Stimulated activated CD4-positive, alpha-beta T cell treated with anti-CD3 and anti-CD28 coated beads, Interleukin-1b, Interleukin-23, amount 100 ng/mL, for 1 hour (primary cell): ENCODE results near the gene AP1B1.

Source experiments
- DNase-seq, 2 donors: peaks; one replicate each; pipeline ENCODE4 v3.0.0-alpha.2; 2020; ENCODE audit warnings: low read depth in 2 of 2

AP1B1 gene

GRCh38 chr22:29300807-29301601, 87.4 kb downstream of the AP1B1 start:
- no peak for DNase-seq

GRCh38 chr22:29300467-29300806, 87.9 kb downstream of the AP1B1 start:
- DNase-seq, result no peak

- DNase-seq, result no peak
These were observed 89.1 kb downstream of the AP1B1 start for GRCh38 chr22:29299136-29299900.

DNA sequence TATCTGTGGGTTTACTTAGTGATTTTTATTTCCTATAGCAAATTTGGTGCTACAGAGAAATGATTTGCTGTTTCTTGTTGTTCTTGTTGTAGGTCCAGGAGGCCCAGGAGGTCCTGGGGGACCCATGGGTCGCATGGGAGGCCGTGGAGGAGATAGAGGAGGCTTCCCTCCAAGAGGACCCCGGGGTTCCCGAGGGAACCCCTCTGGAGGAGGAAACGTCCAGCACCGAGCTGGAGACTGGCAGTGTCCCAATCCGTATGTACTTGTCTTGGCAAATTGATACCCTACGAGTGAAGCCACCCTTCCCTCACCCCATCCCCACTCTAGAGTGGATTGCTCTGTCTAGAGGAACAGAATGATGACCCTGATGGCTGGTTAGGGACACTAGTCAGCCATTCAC, 89.7 kb downstream of the AP1B1 start:
- no peak for DNase-seq

DNA sequence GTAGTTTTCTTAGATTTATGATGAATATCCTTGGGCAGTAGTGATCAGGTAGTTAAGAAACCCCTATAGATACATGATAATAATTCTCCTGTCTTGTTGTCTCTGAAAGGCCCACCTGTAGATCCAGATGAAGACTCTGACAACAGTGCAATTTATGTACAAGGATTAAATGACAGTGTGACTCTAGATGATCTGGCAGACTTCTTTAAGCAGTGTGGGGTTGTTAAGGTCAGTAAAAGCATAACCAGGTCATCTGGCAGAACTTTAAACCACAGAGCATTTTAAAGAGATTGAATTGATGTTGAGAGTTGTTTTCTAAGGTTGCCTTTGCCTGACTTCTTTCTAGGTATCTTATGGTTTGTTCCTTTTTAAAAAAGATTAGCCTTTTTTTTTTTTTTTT, 96.0 kb downstream of the AP1B1 start:
- no peak for DNase-seq

DNA sequence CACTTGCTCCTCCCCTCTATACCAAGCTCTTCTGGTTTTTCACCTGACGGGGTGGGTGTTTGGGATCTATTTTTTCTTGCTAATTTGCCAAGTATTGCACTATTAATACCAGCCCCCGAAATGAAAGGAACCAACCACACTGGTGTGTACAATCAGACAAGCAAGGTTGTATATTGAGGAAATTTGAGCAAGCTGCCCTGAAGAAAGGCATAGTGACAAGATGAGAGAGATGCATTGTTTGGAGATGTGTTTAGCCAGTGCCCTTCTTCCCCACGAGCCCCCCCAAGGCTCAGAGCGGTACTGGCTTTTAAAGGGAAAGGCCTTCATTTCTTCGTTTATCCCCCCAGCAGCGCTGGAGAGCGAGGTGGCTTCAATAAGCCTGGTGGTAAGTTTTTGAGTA, 97.2 kb downstream of the AP1B1 start:
- DNase-seq, result no peak

GRCh38 chr22:29290061-29290460, 98.3 kb downstream of the AP1B1 start:
- DNase-seq, result no peak

GRCh38 chr22:29288837-29289236, 99.5 kb downstream of the AP1B1 start:
- no peak for DNase-seq

- no peak for DNase-seq
These were observed 104.2 kb downstream of the AP1B1 start for GRCh38 chr22:29284196-29284595.

DNA sequence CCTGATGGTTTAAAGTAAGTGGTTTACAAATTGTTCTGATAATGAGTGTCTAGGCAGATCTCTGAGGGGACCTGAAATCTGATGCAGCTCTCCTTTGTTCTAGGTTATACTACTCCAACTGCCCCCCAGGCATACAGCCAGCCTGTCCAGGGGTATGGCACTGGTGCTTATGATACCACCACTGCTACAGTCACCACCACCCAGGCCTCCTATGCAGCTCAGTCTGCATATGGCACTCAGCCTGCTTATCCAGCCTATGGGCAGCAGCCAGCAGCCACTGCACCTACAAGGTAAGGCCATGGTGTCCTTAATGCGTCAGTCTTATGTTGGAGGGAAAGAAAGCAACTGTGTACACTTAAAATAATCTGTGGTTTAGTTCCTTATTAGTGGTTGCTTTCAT, 110.4 kb downstream of the AP1B1 start:
- no peak for DNase-seq
